Heart right ventricle (tissue), 16 donors: ENCODE data around the gene ISX. TPM values are rescaled to one million over a fixed set of nuclear protein-coding genes. Genes with fewer than 3 reads are reported as not detected.

Experiments used
- ATAC-seq, 8 donors: fragments of 200-7000 bp; cut with Tn5 transposase; one replicate each; pipeline ENCODE4 v1.9.1; 2020; ENCODE audit warnings: mild to moderate bottlenecking in 8 of 8, moderate library complexity in 8 of 8, moderate number of reproducible peaks in 1 of 8
- DNase-seq, 2 donors: peaks; one replicate each; pipeline ENCODE4 v3.0.0-alpha.2; 2020
- H3K27ac ChIP-seq, 10 donors: fragments of 200-600 bp; sonication (generic) in 2 of 10; one replicate each; pipeline versions ENCODE4 v1.5.0 to v1.8.0; 2020 to 2022; ENCODE audit warnings: mild to moderate bottlenecking in 3 of 10
- H3K27me3 ChIP-seq, 7 donors: fragments of 200-600 bp; one replicate each; pipeline ENCODE4 v1.8.0; 2021 to 2022; ENCODE audit warnings: mild to moderate bottlenecking in 2 of 7
- H3K36me3 ChIP-seq, 9 donors: fragments of 200-600 bp; sonication (generic) in 1 of 9; one replicate each; pipeline versions ENCODE4 v1.5.0 to v1.8.0; 2020 to 2022; ENCODE audit warnings: mild to moderate bottlenecking in 2 of 9
- H3K4me1 ChIP-seq, 9 donors: fragments of 200-600 bp; sonication (generic) in 1 of 9; one replicate each; pipeline versions ENCODE4 v1.5.0 to v1.8.0; 2020 to 2022; ENCODE audit warnings: mild to moderate bottlenecking in 4 of 9
- H3K4me3 ChIP-seq, 10 donors: fragments of 200-600 bp; sonication (generic) in 2 of 10; one replicate each; pipeline versions ENCODE4 v1.5.0 to v1.8.0; 2020 to 2022; ENCODE audit warnings: mild to moderate bottlenecking in 7 of 10, moderate library complexity in 2 of 10
- H3K9me3 ChIP-seq, 11 donors: fragments of 200-600 bp in 10 of 11; sonication (generic) in 2 of 11; one replicate each; pipeline versions ENCODE4 v1.5.0 to v1.8.0; 2013 to 2022; ENCODE audit warnings: mild to moderate bottlenecking in 2 of 11, control low read depth in 1 of 11, moderate library complexity in 1 of 11
- WGBS, 2 donors: extraction: QIAGEN DNeasy Blood & Tissue Kit; methylation state at CpG; one replicate each; pipeline ENCODE4 v1.1.7; 2013; ENCODE audit warnings: inconsistent platforms in 1 of 2; 5-methylcytosine and 5-hydroxymethylcytosine counted together
- intact Hi-C, 10 donors: fragments of 100-400 bp; cut with DNase I; formaldehyde crosslinking; loops; one replicate each; pipeline versions ENCODE4 v1.11.1 to v1.14.2; 2022
- polyA plus RNA-seq, 2 donors: library from polyadenylated mRNA; stranded (reverse); fragments of 200-250 nt; gene quantifications; one replicate each; pipeline ENCODE4 v1.2.3, GENCODE V29; 2013
- total RNA-seq, 10 donors: library from RNA; stranded (reverse); fragmentation: NEBNext Ultra II Directional in 3 of 10; extraction: Animal tissue kit (Norgen Biotek cat#: 25700) in 3 of 10; gene quantifications; one replicate each; pipeline versions ENCODE4 v1.2.1 to v1.2.4, GENCODE V29; 2021 to 2023
- TF ChIP-seq, protein P1 (sequence below), 9 donors: fragments of 200-600 bp; sonication (generic) in 2 of 9; IDR thresholded peaks; one replicate each; pipeline versions ENCODE4 v1.5.0 to v1.8.0; 2021 to 2022; ENCODE audit warnings: antibody characterized with exemption in 9 of 9, mild to moderate bottlenecking in 5 of 9, moderate library complexity in 1 of 9
- donor health status: Arrhythmogenic right ventricular cardiomyopathy.
- donor health status: ischemic (EF 13 %, LVEDD 7.1; RV severe dilation, severe dysfunction).
- donor health status: healthy with polysubstance abuse.
- donor health status: DM: no; HTN: yes; CAD: no.
- donor health status: DM: no; HTN: no; CAD: no.
- donor health status: ischemic (EF 25% LVEDD 6.9; RV normal size, moderate dysfunction).
- donor health status: ischemic (EF 25% LVEDD 5.7; RV mildly dilated, moderate dysfunction).
- donor health status: healthy.
- donor health status: DM: yes; HTN: yes; CAD: no.
- donor health status: Ischemic cardiomyopathy.
- donor health status: ischemic (EF 35%, LVEDD 5.7; RV mildly dilated, moderate dysfunction).
- donor health status: nonischemic (EF 11% LVEDD 7.7; RV severe dilation, severe dysfunction).
- donor health status: DM: yes; HTN: yes; CAD: no.
- donor health status: PGD.
- donor health status: ischemic (EF 29% LVEDD 5.4; RV normal size, mild dysfunction).
- donor health status: nonischemic (EF 23%, LVEDD 6.1; RV moderate dilation, normal function).

ISX gene
- total and polyA plus RNA-seq, 12 donors: not detected

DNA sequence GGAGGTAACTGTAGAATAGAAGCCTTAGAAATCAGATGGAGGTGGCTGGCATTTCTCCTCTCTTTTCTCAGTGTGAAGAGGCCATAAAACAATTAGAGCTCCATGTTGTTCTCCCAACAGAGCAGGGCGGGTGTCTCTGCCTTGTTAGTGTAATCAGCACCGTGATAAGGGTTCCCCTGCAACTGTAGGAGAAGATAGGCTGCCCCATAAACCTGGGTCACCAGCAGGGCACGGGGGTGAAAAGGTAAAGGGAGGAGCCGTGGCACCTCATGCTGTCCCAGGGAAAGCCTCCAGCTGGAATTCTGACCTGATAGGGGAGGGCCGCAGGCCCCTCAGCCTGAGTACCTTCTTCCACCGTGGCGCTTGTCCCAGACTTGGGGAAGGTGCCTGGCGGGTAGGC lies 68.7 kb downstream of the ISX start:
- ATAC-seq (peak in 1 of 8 donors; percentile 17), DNase-seq (no peak)
- Histone ChIP-seq H3K4me1 (peaks cover 0 to 3% (median 0%) of the 10 kb centered on the region in 9 donors), H3K27me3 (peaks cover 0 to 43% (median 11%) of the 10 kb centered on the region in 7 donors), H3K4me3 (no peak overlapping the region), H3K27ac (no peak overlapping the region), H3K36me3 (no peaks in the 10 kb centered on the region), H3K9me3 (no peaks in the 10 kb centered on the region)
- intact Hi-C loops: no loop called here
- TF ChIP-seq, protein P1, sequence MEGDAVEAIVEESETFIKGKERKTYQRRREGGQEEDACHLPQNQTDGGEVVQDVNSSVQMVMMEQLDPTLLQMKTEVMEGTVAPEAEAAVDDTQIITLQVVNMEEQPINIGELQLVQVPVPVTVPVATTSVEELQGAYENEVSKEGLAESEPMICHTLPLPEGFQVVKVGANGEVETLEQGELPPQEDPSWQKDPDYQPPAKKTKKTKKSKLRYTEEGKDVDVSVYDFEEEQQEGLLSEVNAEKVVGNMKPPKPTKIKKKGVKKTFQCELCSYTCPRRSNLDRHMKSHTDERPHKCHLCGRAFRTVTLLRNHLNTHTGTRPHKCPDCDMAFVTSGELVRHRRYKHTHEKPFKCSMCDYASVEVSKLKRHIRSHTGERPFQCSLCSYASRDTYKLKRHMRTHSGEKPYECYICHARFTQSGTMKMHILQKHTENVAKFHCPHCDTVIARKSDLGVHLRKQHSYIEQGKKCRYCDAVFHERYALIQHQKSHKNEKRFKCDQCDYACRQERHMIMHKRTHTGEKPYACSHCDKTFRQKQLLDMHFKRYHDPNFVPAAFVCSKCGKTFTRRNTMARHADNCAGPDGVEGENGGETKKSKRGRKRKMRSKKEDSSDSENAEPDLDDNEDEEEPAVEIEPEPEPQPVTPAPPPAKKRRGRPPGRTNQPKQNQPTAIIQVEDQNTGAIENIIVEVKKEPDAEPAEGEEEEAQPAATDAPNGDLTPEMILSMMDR (IDR thresholded peaks at IDR 0.05): no peak
- 21 to 26% methylated on average over 8 of the region's 8 CpGs for WGBS, 2 donors

DNA sequence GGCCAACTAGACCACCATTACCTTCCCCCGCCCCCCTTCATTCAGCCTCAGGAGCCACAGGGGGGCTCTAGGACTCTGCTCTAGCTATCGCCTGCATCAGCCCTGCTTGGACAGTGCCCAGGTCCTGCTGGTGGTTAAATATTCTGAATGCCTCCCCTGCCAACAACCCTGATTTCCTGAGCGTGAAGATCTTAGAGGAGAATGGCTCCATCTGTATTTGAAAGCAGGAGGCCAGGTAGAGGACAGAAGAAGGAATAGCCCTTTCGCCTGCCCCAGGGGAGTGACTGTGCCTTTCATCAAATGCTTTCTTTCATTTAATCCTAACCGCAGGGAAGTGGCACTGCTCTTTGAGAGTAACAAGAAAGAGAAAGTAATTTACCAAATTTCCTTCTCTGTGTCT lies 69.2 kb downstream of the ISX start:
- Histone ChIP-seq H3K36me3 (no peaks in the 10 kb centered on the region), H3K27ac (no peak overlapping the region), H3K9me3 (no peaks in the 10 kb centered on the region), H3K4me3 (no peak overlapping the region), H3K4me1 (peaks cover 0 to 3% (median 0%) of the 10 kb centered on the region in 9 donors), H3K27me3 (peaks cover 0 to 42% (median 11%) of the 10 kb centered on the region in 7 donors)
- DNase-seq (no peak), ATAC-seq (no peak)
- intact Hi-C loops: no loop called here
- TF ChIP-seq, protein P1 (IDR thresholded peaks at IDR 0.05): no peak
- 28 to 47% methylated on average over 5 of the region's 5 CpGs for WGBS, 2 donors

Other genes with a start within 250 kb of the ISX start
- gene HMGXB4, start 191.3 kb downstream of the ISX start, total RNA-seq: 10 to 100 TPM in 5 of 10 donors, 1 to 10 TPM in 5; 8.0 to 13.0 (median 10.1) TPM
- gene HMGXB4, start 191.3 kb downstream of the ISX start, polyA plus RNA-seq: 1 to 10 TPM; 3.6 to 6.9 TPM
- gene TOM1, start 233.7 kb downstream of the ISX start, total RNA-seq: 10 to 100 TPM; 51.1 to 72.5 (median 62.6) TPM
- gene TOM1, start 233.7 kb downstream of the ISX start, polyA plus RNA-seq: 10 to 100 TPM; 55.0 to 64.6 TPM